Astrocyte (in vitro differentiated cells and primary cell): ENCODE data around the gene AGBL5. TPM values are rescaled to one million over a fixed set of nuclear protein-coding genes. Genes with fewer than 3 reads are reported as not detected.

Experiments
- DNase-seq: peaks from one replicate; pipeline ENCODE4 v3.0.0-alpha.2; 2010; ENCODE audit warnings: low read depth
- FAIRE-seq: peaks from 2 replicates; lab custom pipeline; 2011; peaks lifted over from hg19 to GRCh38; lab: Jason Lieb, UNC
- H2AFZ ChIP-seq: 2 replicates; pipeline ENCODE4 v1.6.0; 2012; ENCODE audit warnings: low read depth, low read length, inconsistent platforms
- H3K27ac ChIP-seq: 2 replicates; pipeline ENCODE4 v1.5.1; 2011; ENCODE audit warnings: low read depth, low read length, inconsistent platforms
- H3K27me3 ChIP-seq: 2 replicates; pipeline ENCODE4 v1.6.0; 2011; ENCODE audit warnings: low read length, inconsistent platforms; ENCODE audit not compliant: insufficient read depth
- H3K36me3 ChIP-seq: 2 replicates; pipeline ENCODE4 v1.5.1; 2011; ENCODE audit warnings: low read length, inconsistent platforms; ENCODE audit not compliant: insufficient read depth
- H3K4me1 ChIP-seq: 2 replicates; pipeline ENCODE4 v1.5.1; 2011; ENCODE audit warnings: low read length, inconsistent platforms; ENCODE audit not compliant: insufficient read depth
- H3K4me2 ChIP-seq: 2 replicates; pipeline ENCODE4 v1.6.0; 2012; ENCODE audit warnings: low read length, inconsistent platforms
- H3K4me3 ChIP-seq: 2 replicates; pipeline ENCODE4 v1.5.1; 2011; ENCODE audit warnings: low read depth, mild to moderate bottlenecking, low read length, inconsistent platforms; ENCODE audit not compliant: insufficient read depth
- H3K79me2 ChIP-seq: 2 replicates; pipeline ENCODE4 v1.6.0; 2012; ENCODE audit warnings: mild to moderate bottlenecking, low read length, inconsistent platforms; ENCODE audit not compliant: insufficient read depth
- H3K9ac ChIP-seq: 2 replicates; pipeline ENCODE4 v1.6.0; 2012; ENCODE audit warnings: mild to moderate bottlenecking, low read length, inconsistent platforms
- H3K9me3 ChIP-seq: 2 replicates; pipeline ENCODE4 v1.5.1; 2012; ENCODE audit warnings: low read depth, mild to moderate bottlenecking, low read length, inconsistent platforms; ENCODE audit not compliant: insufficient read depth
- H4K20me1 ChIP-seq: 2 replicates; pipeline ENCODE4 v1.6.0; 2012; ENCODE audit warnings: low read length, inconsistent platforms; ENCODE audit not compliant: insufficient read depth
- H3K27ac Mint-ChIP-seq: one replicate; pipeline ENCODE4 v1.8.0; 2021; ENCODE audit warnings: mild to moderate bottlenecking, mixed read lengths; ENCODE audit not compliant: unreplicated experiment
- H3K27me3 Mint-ChIP-seq: one replicate; pipeline ENCODE4 v1.8.0; 2021; ENCODE audit warnings: low read depth, mixed read lengths; ENCODE audit not compliant: unreplicated experiment
- H3K36me3 Mint-ChIP-seq: one replicate; pipeline ENCODE4 v1.8.0; 2021; ENCODE audit warnings: low read depth, mixed read lengths; ENCODE audit not compliant: unreplicated experiment
- H3K4me1 Mint-ChIP-seq: one replicate; pipeline ENCODE4 v1.8.0; 2021; ENCODE audit warnings: low read depth, mixed read lengths; ENCODE audit not compliant: unreplicated experiment
- H3K4me3 Mint-ChIP-seq: one replicate; pipeline ENCODE4 v1.8.0; 2021; ENCODE audit warnings: mild to moderate bottlenecking, moderate library complexity, mixed read lengths; ENCODE audit not compliant: unreplicated experiment
- H3K9me3 Mint-ChIP-seq: one replicate; pipeline ENCODE4 v1.8.0; 2021; ENCODE audit warnings: mild to moderate bottlenecking, mixed read lengths; ENCODE audit not compliant: unreplicated experiment
- CTCF ChIP-seq: IDR thresholded peaks from 2 replicates; pipeline ENCODE4 v1.5.1; 2011; ENCODE audit warnings: low read depth, mild to moderate bottlenecking, inconsistent platforms, low read length, moderate library complexity; ENCODE audit not compliant: insufficient read depth
- EZH2 ChIP-seq: IDR thresholded peaks from 2 replicates; pipeline ENCODE4 v1.6.1; 2012; ENCODE audit warnings: mild to moderate bottlenecking, low read length, inconsistent platforms; ENCODE audit not compliant: insufficient read depth
- total RNA-seq: library from RNA; stranded (reverse); gene quantifications from 2 replicates; pipeline ENCODE4 v1.2.1, GENCODE V29; 2021

AGBL5 gene
- total RNA-seq, 1 donor from 2014 or later = 20.7 TPM

GRCh38 chr2:27032495-27033252, 18.8 kb upstream of the AGBL5 start, which contains the start of gene TMEM214:
TSS of gene TMEM214 (plus strand) at chr2:27032965. CDS start at chr2:27033016, 51 bp downstream.
- H3K9ac ChIP-seq = peak within 1 kb of the TSS; percentile 96
- peak within 1 kb of the TSS; percentile 87 for H3K27ac ChIP-seq
- TF ChIP-seq EZH2 (no peak), CTCF (no peak)
- H3K36me3 ChIP-seq = peaks cover 29% of the 10 kb centered on the region
- Mint-ChIP-seq H3K4me1 (peaks cover 16% of the 10 kb centered on the region), H3K27ac (peak within 1 kb of the TSS; percentile 92), H3K4me3 (peak within 1 kb of the TSS; percentile 97), H3K27me3 (no peaks in the 10 kb centered on the region), H3K36me3 (peaks cover 35% of the 10 kb centered on the region), H3K9me3 (no peaks in the 10 kb centered on the region)
- H3K4me3 ChIP-seq = peak within 1 kb of the TSS; percentile 94
- H2AFZ ChIP-seq = peak within 1 kb of the TSS; percentile 86
- DNase-seq (peak; percentile 72), FAIRE-seq (no peak)
- H3K9me3 ChIP-seq = no peaks in the 10 kb centered on the region
- peaks cover 11% of the 10 kb centered on the region for H3K4me1 ChIP-seq
- H3K4me2 ChIP-seq = peak within 1 kb of the TSS; percentile 84
- peaks cover 73% of the 10 kb centered on the region for H3K79me2 ChIP-seq
- no peaks in the 10 kb centered on the region for H3K27me3 ChIP-seq
- peaks cover 55% of the 10 kb centered on the region for H4K20me1 ChIP-seq

GRCh38 chr2:27033253-27033852, 18.1 kb upstream of the AGBL5 start:
- no peaks in the 10 kb centered on the region for H3K27me3 Mint-ChIP-seq
- peaks cover 16% of the 10 kb centered on the region for H3K4me1 Mint-ChIP-seq
- H3K27ac Mint-ChIP-seq = peak overlapping the region; percentile 75
- H3K27ac ChIP-seq = peak overlapping the region; percentile 87
- peak overlapping the region; percentile 86 for H2AFZ ChIP-seq
- H3K9me3 ChIP-seq = no peaks in the 10 kb centered on the region
- H3K4me3 Mint-ChIP-seq = peak overlapping the region; percentile 97
- peaks cover 55% of the 10 kb centered on the region for H4K20me1 ChIP-seq
- peaks cover 11% of the 10 kb centered on the region for H3K4me1 ChIP-seq
- peak overlapping the region; percentile 94 for H3K4me3 ChIP-seq
- H3K9ac ChIP-seq = peak overlapping the region; percentile 96
- FAIRE-seq = no peak
- peaks cover 67% of the 10 kb centered on the region for H3K79me2 ChIP-seq
- H3K9me3 Mint-ChIP-seq = no peaks in the 10 kb centered on the region
- H3K36me3 Mint-ChIP-seq = peaks cover 29% of the 10 kb centered on the region
- H3K4me2 ChIP-seq = peak overlapping the region; percentile 84
- no peak for TF ChIP-seq EZH2
- no peak for TF ChIP-seq CTCF
- H3K36me3 ChIP-seq = peaks cover 36% of the 10 kb centered on the region
- DNase-seq = no peak
- no peaks in the 10 kb centered on the region for H3K27me3 ChIP-seq
